GM23338 (cell line): ENCODE measurements around the gene JDP2. TPM values are rescaled to one million over a fixed set of nuclear protein-coding genes. Genes with fewer than 3 reads are reported as not detected.

ENCODE experiments used
- ATAC-seq: fragments of 200-7000 bp; cut with Tn5 transposase; 3 replicates; pipeline ENCODE4 v1.9.1; 2020
- DNase-seq: peaks from one replicate; pipeline ENCODE4 v3.0.0-alpha.2; 2015; ENCODE audit warnings: low spot score
- H2AFZ ChIP-seq: fragments of 200-600 bp; sonication (generic); 2 replicates; pipeline ENCODE4 v1.8.0; 2016; ENCODE audit warnings: antibody characterized with exemption, mild to moderate bottlenecking, moderate library complexity
- H3F3A ChIP-seq: fragments of 200-600 bp; sonication (generic); replicated peaks from 2 replicates; pipeline ENCODE4 v1.8.0; 2017; ENCODE audit warnings: antibody characterized with exemption, mixed run types, low read depth
- H3K27ac ChIP-seq: fragments of 200-600 bp; sonication (generic); 2 replicates; pipeline ENCODE4 v1.6.1; 2016; ENCODE audit warnings: low read depth
- H3K27me3 ChIP-seq: fragments of 200-600 bp; sonication (generic); 2 replicates; pipeline ENCODE4 v1.8.0; 2016; ENCODE audit warnings: mild to moderate bottlenecking, mixed run types, moderate library complexity; ENCODE audit not compliant: insufficient read depth
- H3K36me3 ChIP-seq: fragments of 200-600 bp; sonication (generic); 2 replicates; pipeline ENCODE4 v1.8.0; 2016; ENCODE audit warnings: mild to moderate bottlenecking; ENCODE audit not compliant: insufficient read depth
- H3K4me1 ChIP-seq: fragments of 200-600 bp; sonication (generic); 2 replicates; pipeline ENCODE4 v1.8.0; 2016; ENCODE audit warnings: mild to moderate bottlenecking, moderate library complexity; ENCODE audit not compliant: insufficient read depth
- H3K4me2 ChIP-seq: fragments of 200-600 bp; sonication (generic); 2 replicates; pipeline ENCODE4 v1.7.1; 2017; ENCODE audit warnings: mixed run types
- H3K4me3 ChIP-seq: fragments of 200-600 bp; sonication (generic); 2 replicates; pipeline ENCODE4 v1.6.1; 2016; ENCODE audit warnings: mixed run types
- H3K79me2 ChIP-seq: fragments of 200-600 bp; sonication (generic); replicated peaks from 2 replicates; pipeline ENCODE4 v1.8.0; 2017; ENCODE audit warnings: mild to moderate bottlenecking; ENCODE audit not compliant: insufficient read depth
- H3K9me2 ChIP-seq: fragments of 200-600 bp; sonication (generic); 2 replicates; pipeline ENCODE4 v1.8.0; 2017; ENCODE audit not compliant: insufficient read depth
- H4K20me1 ChIP-seq: fragments of 200-600 bp; sonication (generic); replicated peaks from 2 replicates; pipeline ENCODE4 v1.8.0; 2017; ENCODE audit warnings: mild to moderate bottlenecking; ENCODE audit not compliant: insufficient read depth
- H3K27ac Mint-ChIP-seq: 2 replicates; pipeline ENCODE4 v1.8.0; 2020; ENCODE audit warnings: inconsistent platforms, mild to moderate bottlenecking, moderate library complexity, mixed read lengths
- H3K27me3 Mint-ChIP-seq: 3 replicates; pipeline ENCODE4 v1.8.0; 2022; ENCODE audit warnings: low read depth, mild to moderate bottlenecking, moderate library complexity, mixed read lengths, inconsistent platforms; ENCODE audit not compliant: insufficient read depth, poor library complexity
- H3K36me3 Mint-ChIP-seq: 3 replicates; pipeline ENCODE4 v1.8.0; 2021; ENCODE audit warnings: low read depth, mild to moderate bottlenecking, inconsistent platforms, moderate library complexity, mixed read lengths
- H3K4me1 Mint-ChIP-seq: 3 replicates; pipeline ENCODE4 v1.8.0; 2020; ENCODE audit warnings: mild to moderate bottlenecking, inconsistent platforms, mixed read lengths
- H3K4me3 Mint-ChIP-seq: 3 replicates; pipeline ENCODE4 v1.8.0; 2021; ENCODE audit warnings: moderate library complexity, mild to moderate bottlenecking, inconsistent platforms, mixed read lengths
- H3K9me3 Mint-ChIP-seq: 3 replicates; pipeline ENCODE4 v1.8.0; 2020; ENCODE audit warnings: moderate library complexity, mild to moderate bottlenecking, inconsistent platforms, mixed read lengths
- CREB1 ChIP-seq: fragments of 250-450 bp; sonication (Bioruptor Pico); IDR thresholded peaks from 2 replicates; pipeline ENCODE4 v1.5.0; 2020; ENCODE audit warnings: low read depth, mild to moderate bottlenecking, moderate library complexity
- CTCF ChIP-seq, 2 experiments: fragments of 200-600 bp in 1 of 2; sonication (generic) in 1 of 2; conservative IDR thresholded peaks; 2 replicates each; pipeline versions ENCODE4 v1.5.1 to v1.6.1; 2016 to 2017; ENCODE audit warnings: antibody characterized with exemption in 2 of 2, low read depth in 2 of 2, mild to moderate bottlenecking in 2 of 2, moderate library complexity in 1 of 2
- ETS1 ChIP-seq: IDR thresholded peaks from 2 replicates; pipeline ENCODE4 v1.6.1; 2016; ENCODE audit warnings: antibody characterized with exemption
- NANOG ChIP-seq: IDR thresholded peaks from 2 replicates; pipeline ENCODE4 v1.6.1; 2016; ENCODE audit warnings: antibody characterized with exemption, borderline replicate concordance
- STAT1 ChIP-seq: IDR thresholded peaks from one replicate; pipeline ENCODE4 v1.6.1; 2016; ENCODE audit warnings: antibody characterized with exemption; ENCODE audit not compliant: unreplicated experiment
- ZNF114 ChIP-seq: fragments of 250-450 bp; sonication (Bioruptor Pico); IDR thresholded peaks from 2 replicates; pipeline ENCODE4 v1.5.0; 2020; ENCODE audit warnings: mild to moderate bottlenecking, moderate library complexity
- ZNF331 ChIP-seq: fragments of 250-450 bp; sonication (Bioruptor Pico); IDR thresholded peaks from 2 replicates; pipeline ENCODE4 v1.5.0; 2020; ENCODE audit warnings: low read depth, mild to moderate bottlenecking, moderate library complexity
- ZNF462 ChIP-seq: fragments of 250-450 bp; sonication (Bioruptor Pico); IDR thresholded peaks from 2 replicates; pipeline ENCODE4 v1.5.0; 2020; ENCODE audit warnings: mild to moderate bottlenecking, moderate library complexity
- polyA plus RNA-seq: library from polyadenylated mRNA; unstranded; fragments of >200 nt; fragmentation: Nextera tagmentation; extraction: Ambion mirVana; gene quantifications from 2 replicates; pipeline ENCODE4 v1.2.1, GENCODE V29; 2016
- total RNA-seq: library from RNA; depleted of rRNA; stranded (reverse); fragments of >200 nt; shearing (Covaris generic); gene quantifications from 2 replicates; pipeline ENCODE4 v1.2.3, GENCODE V29; 2014

Gene JDP2
- total and polyA plus RNA-seq, 2 experiments from 2014 or later = 12.5 to 38.9 TPM

GRCh38 chr14:75380656-75381055, 47.2 kb upstream of the JDP2 start:
- Mint-ChIP-seq H3K27ac (no peak overlapping the region), H3K36me3 (no peaks in the 10 kb centered on the region), H3K27me3 (no peaks in the 10 kb centered on the region), H3K4me3 (no peak overlapping the region), H3K4me1 (peaks cover 13% of the 10 kb centered on the region), H3K9me3 (no peaks in the 10 kb centered on the region)
- Histone ChIP-seq H3K4me1 (peaks cover 7% of the 10 kb centered on the region; the same call in 1 of the 2 replicates), H3F3A (no peaks in the 10 kb centered on the region), H3K27ac (no peak overlapping the region), H3K4me3 (no peak overlapping the region), H3K27me3 (no peaks in the 10 kb centered on the region), H4K20me1 (no peaks in the 10 kb centered on the region), H2AFZ (no peak overlapping the region; the same call in 1 of the 2 replicates), H3K36me3 (no peaks in the 10 kb centered on the region), H3K9me2 (no peaks in the 10 kb centered on the region; the same call in 1 of the 2 replicates), H3K79me2 (no peaks in the 10 kb centered on the region), H3K4me2 (no peak overlapping the region)
- ATAC-seq (no peak), DNase-seq (no peak)
- TF ChIP-seq CTCF (conservative IDR thresholded peaks at IDR 0.05; ENCODE audit: low read depth in 2 of 2) = no peak
- TF ChIP-seq ZNF462 = no peak
- no peak for TF ChIP-seq ZNF114 (CRISPR knock-in tag)
- TF ChIP-seq ETS1 = no peak
- TF ChIP-seq CREB1 (CRISPR knock-in tag) = no peak
- TF ChIP-seq STAT1 = no peak
- no peak for TF ChIP-seq NANOG
- TF ChIP-seq ZNF331 (CRISPR knock-in tag) = no peak
